Bone marrow (tissue), 2 donors: Measurements from ENCODE around the gene ZNF784.
"Not testable (repeated sequence)": the region's sequence is repeated elsewhere in the genome, so short reads cannot be mapped to it uniquely, and the experiment has no call there.

ENCODE experiments used
- DNase-seq, 2 donors: peaks; one replicate each; lab custom pipeline; 2025; lab: John Stamatoyannopoulos, UW

Gene ZNF784

GRCh38 chr19:55583897-55584296, 40.5 kb downstream of the ZNF784 start:
- not testable (repeated sequence) for DNase-seq

- DNase-seq = not testable (repeated sequence)
These were observed 42.1 kb downstream of the ZNF784 start for GRCh38 chr19:55582284-55582683.

- no peak for DNase-seq
These were observed 42.5 kb downstream of the ZNF784 start for GRCh38 chr19:55581823-55582223.

- DNase-seq = peak in 1 of 2 donors; percentile 11
These were observed 43.1 kb downstream of the ZNF784 start for GRCh38 chr19:55581145-55581822.

GRCh38 chr19:55580628-55581144, 43.7 kb downstream of the ZNF784 start, which contains the start of gene ZNF579:
Gene ZNF579 (minus strand): TSS chr19:55580848. CDS start chr19:55579639, 1,209 bp downstream.
- DNase-seq = peak; percentile 29 to 54

- DNase-seq = no peak
These were observed 44.4 kb downstream of the ZNF784 start for GRCh38 chr19:55579766-55580621.

- DNase-seq = no peak
These were observed 45.3 kb downstream of the ZNF784 start for GRCh38 chr19:55578761-55579747.

- DNase-seq = no peak
These were observed 46.2 kb downstream of the ZNF784 start for GRCh38 chr19:55578031-55578760.

GRCh38 chr19:55576746-55577145, 47.6 kb downstream of the ZNF784 start:
- DNase-seq = no peak

GRCh38 chr19:55573929-55574328, 50.4 kb downstream of the ZNF784 start:
- DNase-seq = not testable (repeated sequence)
